Lung (tissue), 12 donors: Measurements from ENCODE around the gene NEB. TPM values are rescaled to one million over a fixed set of nuclear protein-coding genes. Genes with fewer than 3 reads are reported as not detected.

ENCODE experiments used
- ATAC-seq: fragments of 200-7000 bp; cut with Tn5 transposase; one replicate; pipeline ENCODE4 v1.9.1; 2020; ENCODE audit warnings: moderate number of reproducible peaks; ENCODE audit not compliant: insufficient read depth, low FRiP score
- DNase-seq, 3 donors: peaks; one replicate each; pipeline ENCODE4 v3.0.0-alpha.2; 2013 to 2017
- H3K27ac ChIP-seq, 2 donors: one replicate each; pipeline ENCODE4 v1.5.1; 2013; ENCODE audit warnings: mild to moderate bottlenecking in 2 of 2, moderate library complexity in 2 of 2, control low read depth in 1 of 2, inconsistent platforms in 1 of 2, low read depth in 1 of 2, low read length in 1 of 2
- H3K27me3 ChIP-seq, 3 donors: one replicate each; pipeline ENCODE4 v1.5.1; 2013; ENCODE audit warnings: low read length in 2 of 3; ENCODE audit not compliant: control insufficient read depth in 3 of 3, insufficient read depth in 3 of 3
- H3K36me3 ChIP-seq, 4 donors: one replicate each; pipeline ENCODE4 v1.5.1; 2013; ENCODE audit warnings: low read length in 4 of 4, mild to moderate bottlenecking in 1 of 4, moderate library complexity in 1 of 4; ENCODE audit not compliant: control insufficient read depth in 4 of 4, insufficient read depth in 4 of 4
- H3K4me1 ChIP-seq, 5 donors: one replicate each; pipeline ENCODE4 v1.5.1; 2013; ENCODE audit warnings: low read length in 5 of 5, mild to moderate bottlenecking in 2 of 5, moderate library complexity in 1 of 5; ENCODE audit not compliant: control insufficient read depth in 5 of 5, insufficient read depth in 5 of 5
- H3K4me3 ChIP-seq: one replicate; pipeline ENCODE4 v1.5.1; 2013; ENCODE audit warnings: mild to moderate bottlenecking, control low read depth, moderate library complexity
- H3K9ac ChIP-seq, 2 donors: one replicate each; pipeline ENCODE4 v1.5.1; 2013; ENCODE audit warnings: low read length in 2 of 2, control low read depth in 1 of 2; ENCODE audit not compliant: insufficient read depth in 1 of 2
- H3K9me3 ChIP-seq, 4 donors: one replicate each; pipeline ENCODE4 v1.5.1; 2013; ENCODE audit warnings: low read length in 3 of 4, mild to moderate bottlenecking in 1 of 4, moderate library complexity in 1 of 4; ENCODE audit not compliant: control insufficient read depth in 4 of 4, insufficient read depth in 3 of 4
- CTCF ChIP-seq: IDR thresholded peaks from 2 replicates; pipeline ENCODE4 v1.5.1; 2012; ENCODE audit warnings: mild to moderate bottlenecking; ENCODE audit errors: control extremely low read depth, extremely low read depth
- WGBS, 2 donors: extraction: QIAGEN DNeasy Blood & Tissue Kit; methylation state at CpG; one replicate each; pipeline ENCODE4 v1.1.7; 2013; 5-methylcytosine and 5-hydroxymethylcytosine counted together
- polyA plus RNA-seq, 2 donors: library from polyadenylated mRNA; stranded (reverse); fragments of 200-250 nt; gene quantifications; one replicate each; pipeline ENCODE4 v1.2.1, GENCODE V29; 2013
- total RNA-seq, 2 donors: library from RNA; depleted of rRNA in 1 of 2; stranded (reverse); fragments of >200 nt in 1 of 2; gene quantifications; one replicate each; pipeline ENCODE4 v1.2.1, GENCODE V29; 2014 to 2021
- donor health status: control.
- donor health status: control.
- donor health status: Bipolar disorder and iron deficiency.
- donor health status: healthy.
- donor health status: DM: yes; HTN: yes; CAD: no.

The NEB gene
- total and polyA plus RNA-seq, 4 donors: 0.52 to 2.1 (median 1.0) TPM

GRCh38 chr2:151762694-151763093 is 28.4 kb upstream of the NEB start:
- no peak for DNase-seq
- no peak for ATAC-seq
- H3K4me3 ChIP-seq: no peak overlapping the region
- H3K36me3 ChIP-seq: no peaks in the 10 kb centered on the region
- 43 to 47% methylated on average over 3 of the region's 3 CpGs for WGBS, 2 donors
- no peak overlapping the region for H3K27ac ChIP-seq
- H3K4me1 ChIP-seq: peaks cover 0 to 22% (median 7%) of the 10 kb centered on the region in 5 donors
- no peak overlapping the region for H3K9ac ChIP-seq
- H3K9me3 ChIP-seq: no peaks in the 10 kb centered on the region
- H3K27me3 ChIP-seq: no peaks in the 10 kb centered on the region
- TF ChIP-seq CTCF: no peak

GRCh38 chr2:151761687-151762086 is 27.4 kb upstream of the NEB start:
- Histone ChIP-seq H3K36me3 (no peaks in the 10 kb centered on the region), H3K4me1 (peaks cover under 1 to 21% (median 7%) of the 10 kb centered on the region in 5 donors), H3K4me3 (no peak overlapping the region), H3K27ac (no peak overlapping the region), H3K9ac (no peak overlapping the region), H3K27me3 (no peaks in the 10 kb centered on the region), H3K9me3 (no peaks in the 10 kb centered on the region)
- TF ChIP-seq CTCF: no peak
- DNase-seq (no peak), ATAC-seq (no peak)

GRCh38 chr2:151761193-151761592 is 26.9 kb upstream of the NEB start:
- ATAC-seq (no peak), DNase-seq (no peak)
- Histone ChIP-seq H3K27ac (no peak overlapping the region), H3K36me3 (no peaks in the 10 kb centered on the region), H3K9ac (no peak overlapping the region), H3K27me3 (no peaks in the 10 kb centered on the region), H3K4me3 (no peak overlapping the region), H3K4me1 (peaks cover 2 to 16% (median 6%) of the 10 kb centered on the region in 5 donors), H3K9me3 (no peaks in the 10 kb centered on the region)
- 92 to 93% methylated on average over 3 of the region's 3 CpGs for WGBS, 2 donors
- no peak for TF ChIP-seq CTCF

GRCh38 chr2:151760139-151760650 is 25.9 kb upstream of the NEB start:
- Histone ChIP-seq H3K27me3 (no peaks in the 10 kb centered on the region), H3K27ac (no peak overlapping the region), H3K9ac (no peak overlapping the region), H3K36me3 (no peaks in the 10 kb centered on the region), H3K4me1 (peaks cover 0 to 7% (median 4%) of the 10 kb centered on the region in 5 donors), H3K4me3 (no peak overlapping the region), H3K9me3 (no peaks in the 10 kb centered on the region)
- TF ChIP-seq CTCF: no peak
- WGBS, 2 donors: 90% methylated on average over 11 of the region's 11 CpGs
- no peak for ATAC-seq
- no peak for DNase-seq
